Hypothalamus (tissue), 51 donors: ENCODE results near the gene PRR22.
"Not testable (repeated sequence)": the region's sequence is repeated elsewhere in the genome, so short reads cannot be mapped to it uniquely, and the experiment has no call there.

Experiments used
- DNase-seq, 51 donors: peaks; one replicate each; lab custom pipeline; 2025; lab: John Stamatoyannopoulos, UW

Gene PRR22

DNA sequence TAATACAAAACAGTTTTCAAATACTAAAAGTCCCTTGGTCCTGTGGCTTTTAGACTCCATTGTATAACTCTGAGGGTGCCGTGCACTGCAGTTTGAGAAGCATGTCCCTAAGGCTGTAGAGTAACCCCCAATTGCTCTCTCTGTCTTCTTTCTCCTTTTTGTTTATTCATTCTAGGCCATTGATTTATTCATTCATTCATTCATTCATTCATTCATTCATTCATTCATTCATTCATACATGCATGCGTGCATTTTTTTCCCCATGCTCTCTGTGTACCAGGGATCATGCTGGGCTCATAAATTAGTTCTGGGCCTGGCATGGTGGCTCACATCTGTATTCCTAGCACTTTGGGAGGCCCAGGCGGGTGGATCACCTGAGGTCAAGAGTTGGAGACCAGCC lies 19.3 kb downstream of the PRR22 start:
- no peak for DNase-seq

DNA sequence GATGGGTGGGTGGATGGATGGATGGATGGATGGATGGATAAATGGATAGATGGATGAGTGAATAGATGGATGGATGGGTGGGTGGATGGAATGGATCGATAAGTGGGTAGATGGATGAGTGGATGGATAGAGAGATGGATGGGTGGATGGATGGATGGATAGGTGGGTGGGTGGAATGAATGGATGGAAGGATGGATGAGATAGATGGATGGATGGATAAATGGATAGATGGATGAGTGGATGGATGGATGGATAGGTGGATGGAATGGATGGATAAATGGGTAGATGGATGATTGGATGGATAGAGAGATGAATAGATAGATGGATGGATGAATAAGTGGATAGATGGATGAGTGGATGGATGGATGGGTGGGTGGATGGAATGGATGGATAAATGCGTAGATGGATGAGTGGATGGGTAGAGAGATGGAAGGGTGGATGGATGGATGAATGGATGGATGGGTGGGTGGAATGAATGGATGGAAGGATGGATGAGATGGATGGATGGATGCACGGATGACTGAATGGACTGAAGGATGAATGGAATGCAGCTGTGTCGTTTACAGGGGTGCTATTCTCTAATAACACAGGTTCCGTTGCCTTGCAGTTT lies 21.8 kb downstream of the PRR22 start:
- DNase-seq, result no peak

DNA sequence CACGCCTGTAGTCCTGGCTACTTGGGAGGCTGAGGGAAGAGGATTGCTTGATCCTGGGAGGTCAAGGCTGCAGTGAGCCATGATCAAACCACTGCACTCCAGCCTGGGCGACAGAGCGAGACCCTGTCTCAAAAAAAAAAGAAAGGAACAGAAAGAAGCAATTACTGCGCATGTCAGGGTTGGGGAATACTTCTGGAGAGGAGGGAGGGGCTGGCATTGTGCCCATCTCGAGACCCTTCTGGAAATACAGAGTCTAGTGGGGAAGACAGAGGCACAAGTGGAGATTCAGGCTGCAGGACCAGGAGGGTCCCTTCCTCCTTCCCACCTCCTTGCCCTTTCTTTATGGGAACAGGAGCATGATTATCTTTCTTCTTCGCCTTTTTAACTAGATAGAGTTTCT lies 30.8 kb downstream of the PRR22 start:
- no peak for DNase-seq

DNA sequence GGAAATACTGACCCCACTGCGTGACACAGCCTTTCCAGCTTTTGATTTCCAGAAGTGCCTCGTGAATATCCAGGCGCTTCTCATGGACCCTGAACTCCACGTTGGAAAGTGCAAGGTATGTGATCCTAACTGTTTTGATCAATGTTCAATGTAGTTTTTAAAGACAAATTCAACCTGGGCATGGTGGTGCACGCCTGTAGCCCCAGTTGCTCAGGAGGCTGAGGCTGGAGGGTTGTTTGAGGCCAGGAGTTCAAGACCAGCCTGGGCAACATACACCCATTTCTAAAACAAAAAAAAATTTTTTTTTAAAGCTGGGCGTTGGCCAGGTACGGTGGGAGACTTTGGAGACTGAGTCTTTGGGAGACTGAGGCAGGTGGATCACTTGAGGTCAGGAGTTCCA lies 32.8 kb downstream of the PRR22 start:
- DNase-seq, result no peak

DNA sequence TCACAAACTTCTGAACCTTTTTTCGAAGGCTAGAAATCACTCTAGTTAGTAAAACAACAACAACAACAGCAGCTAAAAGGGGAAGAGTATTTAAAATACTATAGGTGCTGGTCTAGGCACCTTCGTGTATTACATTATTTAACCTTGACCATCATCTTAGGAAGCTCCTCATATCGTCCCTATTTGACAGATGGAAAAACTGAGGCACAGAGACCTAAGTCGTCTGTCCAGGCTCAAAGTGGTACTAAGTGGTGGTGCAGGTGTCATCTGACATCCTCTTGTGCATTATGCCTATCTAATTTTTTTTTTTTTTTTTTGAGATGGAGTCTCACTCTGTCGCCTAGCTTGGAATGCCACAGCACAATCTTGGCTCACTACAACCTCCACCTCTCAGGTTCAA lies 35.0 kb downstream of the PRR22 start:
- DNase-seq, result no peak

DNA sequence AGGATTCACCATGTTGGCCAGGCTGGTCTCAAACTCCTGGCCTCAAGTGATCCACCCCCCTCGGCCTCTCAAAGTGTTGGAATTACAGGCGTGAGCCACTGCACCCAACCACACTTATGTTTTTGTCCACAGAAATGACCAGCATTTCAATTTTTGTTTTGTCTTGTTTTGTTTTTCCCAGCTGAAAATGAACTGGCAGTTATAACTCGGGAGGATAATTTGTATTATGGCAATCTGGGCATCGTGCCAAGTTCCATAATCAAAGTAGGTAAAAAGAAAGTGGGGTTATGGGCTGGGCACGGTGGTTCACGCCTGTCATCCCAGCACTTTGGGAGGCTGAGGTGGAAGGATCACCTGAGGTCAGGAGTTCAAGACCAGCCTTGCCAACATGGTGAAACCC lies 35.6 kb downstream of the PRR22 start:
- not testable (repeated sequence) for DNase-seq

DNA sequence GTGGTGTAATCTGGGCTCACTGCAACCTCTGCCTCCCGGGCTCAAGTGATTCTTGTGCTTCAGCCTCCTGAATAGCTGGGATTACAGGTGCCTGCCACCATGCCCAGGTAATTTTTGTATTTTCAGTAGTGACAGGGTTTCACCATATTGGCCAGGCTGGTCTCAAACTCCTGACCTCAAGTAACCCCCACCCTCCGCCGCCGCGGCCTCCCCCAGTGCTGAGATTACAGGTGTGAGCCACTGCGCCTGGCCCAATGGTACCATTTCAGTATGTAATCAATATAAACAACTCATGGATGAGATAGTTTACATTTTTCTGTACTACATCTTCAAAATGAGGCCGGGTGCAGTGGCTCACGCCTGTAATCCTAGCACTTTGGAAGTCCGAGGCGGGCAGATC lies 39.5 kb downstream of the PRR22 start:
- not testable (repeated sequence) for DNase-seq

DNA sequence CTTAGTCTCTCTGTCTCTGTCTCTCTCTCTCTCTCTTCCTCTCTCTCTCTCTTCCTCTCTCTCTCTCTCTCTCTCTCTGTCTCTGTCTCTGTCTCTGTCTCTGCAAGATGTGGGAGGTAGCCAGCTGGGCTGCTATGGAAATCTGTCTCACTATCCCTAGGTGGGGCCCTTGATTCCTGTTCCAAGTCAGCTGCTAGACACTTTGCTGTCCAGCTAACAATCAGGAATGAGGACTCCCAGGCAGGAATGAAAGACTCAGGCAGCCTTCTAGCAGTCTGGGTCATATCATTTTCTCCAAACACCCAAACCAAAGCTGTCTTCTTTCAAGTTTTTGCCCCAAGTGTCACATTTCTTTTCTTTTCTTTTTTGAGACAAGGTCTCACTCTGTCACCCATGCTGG lies 40.9 kb downstream of the PRR22 start:
- DNase-seq, result no peak

DNA sequence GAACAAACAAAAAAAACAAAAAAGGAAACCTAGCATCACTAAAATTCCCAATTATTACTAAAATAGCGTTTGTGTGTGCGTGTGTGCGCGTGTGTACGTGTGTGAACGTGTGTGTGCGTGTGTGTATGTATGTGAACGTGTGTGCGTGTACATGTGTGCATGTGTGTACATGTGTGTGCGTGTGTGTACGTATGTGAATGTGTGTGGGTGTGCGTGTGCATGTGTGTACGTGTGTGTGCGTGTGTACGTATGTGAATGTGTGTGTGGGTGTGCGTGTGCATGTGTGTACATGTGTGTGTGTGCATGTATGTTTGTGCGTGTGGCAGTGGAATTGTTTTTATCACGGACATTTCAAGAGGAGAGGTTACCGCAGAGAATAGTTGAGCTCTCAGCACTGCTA lies 42.5 kb downstream of the PRR22 start:
- no peak for DNase-seq

DNA sequence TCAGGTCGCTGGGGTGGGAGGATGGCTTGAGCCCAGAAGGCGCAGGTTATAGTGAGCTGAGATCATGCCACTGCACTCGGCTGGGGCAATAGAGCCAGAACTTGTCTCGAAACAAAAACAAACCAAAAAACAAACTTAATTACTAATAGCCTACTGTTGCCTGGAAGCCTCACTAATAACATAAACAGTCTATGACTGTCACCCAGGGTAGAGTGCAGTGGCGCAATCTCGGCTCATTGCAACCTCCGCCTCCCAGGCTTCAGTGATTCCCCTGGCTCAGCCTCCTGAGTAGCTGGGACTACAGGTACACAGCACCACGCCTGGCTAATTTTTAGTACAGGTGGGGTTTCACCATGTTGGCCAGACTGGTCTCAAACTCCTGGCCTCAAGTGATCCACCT lies 46.1 kb downstream of the PRR22 start:
- DNase-seq, result no peak

DNA sequence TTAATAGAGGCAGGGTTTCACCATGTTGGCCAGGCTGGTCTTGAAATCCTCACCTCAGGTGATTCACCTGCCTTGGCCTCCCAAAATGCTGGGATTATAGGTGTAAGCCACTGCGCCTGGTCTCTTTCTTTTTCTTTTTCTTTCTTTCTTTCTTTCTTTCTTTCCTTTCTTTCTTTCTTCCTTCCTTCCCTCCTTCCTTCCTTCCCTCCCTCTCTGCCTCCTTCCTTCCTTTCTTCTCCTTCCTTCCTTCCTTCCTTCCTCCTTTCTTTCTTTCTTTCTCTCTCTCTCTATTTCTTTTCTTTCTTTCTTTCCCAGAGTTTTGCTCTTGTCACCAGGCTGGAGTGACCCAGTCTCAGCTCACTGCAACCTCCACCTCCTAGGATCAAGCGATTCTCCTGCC lies 51.4 kb downstream of the PRR22 start:
- DNase-seq, result not testable (repeated sequence)
